SK-N-MC (cell line): Measurements from ENCODE around the gene ROBO2.

Experiments used
- EZH2 ChIP-seq: fragments of 200-600 bp; sonication (generic); IDR thresholded peaks from one replicate; pipeline ENCODE4 v1.6.1; 2017; ENCODE audit warnings: antibody characterized with exemption
- POLR2AphosphoS5 ChIP-seq: IDR thresholded peaks from 2 replicates; pipeline ENCODE4 v1.6.1; 2012; ENCODE audit warnings: mild to moderate bottlenecking, low read depth, low read length, borderline replicate concordance

GRCh38 chr3:77014226-77014625 is 25.7 kb upstream of the ROBO2 start:
- TF ChIP-seq EZH2 (no peak), POLR2AphosphoS5 (no peak)
